Measurements from ENCODE around the gene OGA.

- TF ChIP-seq EZH2 (IDR thresholded peaks at IDR 0.05; ENCODE audit: insufficient read depth, poor library complexity, severe bottlenecking) (no peak), EZH2phosphoT487 (IDR thresholded peaks at IDR 0.05; ENCODE audit: insufficient read depth, low read depth) (no peak)
Measured at GRCh38 chr10:101778151-101778780, 40.0 kb downstream of the OGA start.
